ENCODE measurements around the gene COMT.
A peak's percentile ranks its signal among the peaks of the same experiment; 100 is the strongest.
"Not testable (repeated sequence)": the region's sequence is repeated elsewhere in the genome, so short reads cannot be mapped to it uniquely, and the experiment has no call there.

Gene COMT

DNA sequence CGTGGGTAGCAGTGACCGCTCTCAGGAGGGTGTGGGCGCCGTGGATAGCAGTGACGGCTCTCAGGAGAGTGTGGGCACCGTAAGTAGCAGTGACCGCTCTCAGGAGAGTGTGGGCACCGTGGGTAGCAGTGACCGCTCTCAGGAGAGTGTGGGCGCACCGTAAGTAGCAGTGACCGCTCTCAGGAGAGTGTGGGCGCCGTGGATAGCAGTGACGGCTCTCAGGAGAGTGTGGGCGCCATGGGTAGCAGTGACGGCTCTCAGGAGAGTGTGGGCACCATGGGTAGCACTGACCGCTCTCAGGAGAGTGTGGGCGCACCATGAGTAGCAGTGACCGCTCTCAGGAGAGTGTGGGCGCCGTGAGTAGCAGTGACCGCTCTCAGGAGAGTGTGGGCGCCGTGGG, 34.7 kb upstream of the COMT start:
- not testable (repeated sequence) for FAIRE-seq; DNase-seq (ENCODE audit: insufficient read length, low spot score)

- not testable (repeated sequence) for DNase-seq (ENCODE audit: insufficient read length, low spot score)
These were observed 33.7 kb upstream of the COMT start for GRCh38 chr22:19907902-19908301.

GRCh38 chr22:19909350-19910179, 32.0 kb upstream of the COMT start:
- FAIRE-seq (peak; percentile 94), DNase-seq (ENCODE audit: insufficient read length, low spot score) (peak; percentile 91)

More at GRCh38 chr22:19907902-19908301, 33.7 kb upstream of the COMT start:
- not testable (repeated sequence) for FAIRE-seq

DNA sequence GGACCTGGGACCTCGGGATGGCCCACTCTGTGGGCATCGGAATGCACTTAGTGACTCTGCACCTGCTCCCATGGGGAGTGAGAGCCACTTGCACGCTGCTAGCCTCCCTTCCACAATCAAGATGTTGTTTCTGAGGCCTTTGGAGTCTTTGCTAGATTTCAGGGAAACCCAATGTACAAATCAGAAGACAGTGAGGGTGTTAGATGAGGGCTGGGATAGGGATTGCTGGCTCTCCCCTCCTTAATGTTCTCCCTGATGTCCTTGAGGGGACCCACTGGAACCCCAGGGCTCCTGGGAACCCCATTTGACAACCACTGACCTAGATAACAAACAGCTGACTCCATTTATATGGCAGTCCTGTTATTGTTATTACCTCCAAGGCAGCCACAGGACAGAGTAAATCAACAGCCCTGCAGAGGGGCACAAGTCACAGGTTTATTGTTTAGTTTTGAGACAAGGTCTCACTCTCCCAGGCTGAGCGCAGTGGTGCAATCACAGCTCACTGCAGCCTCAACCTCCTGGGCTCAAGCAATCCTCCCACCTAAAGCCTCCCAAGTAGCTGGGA, 31.3 kb upstream of the COMT start:
- no peak for FAIRE-seq
- no peak for DNase-seq (ENCODE audit: insufficient read length, low spot score)

DNA sequence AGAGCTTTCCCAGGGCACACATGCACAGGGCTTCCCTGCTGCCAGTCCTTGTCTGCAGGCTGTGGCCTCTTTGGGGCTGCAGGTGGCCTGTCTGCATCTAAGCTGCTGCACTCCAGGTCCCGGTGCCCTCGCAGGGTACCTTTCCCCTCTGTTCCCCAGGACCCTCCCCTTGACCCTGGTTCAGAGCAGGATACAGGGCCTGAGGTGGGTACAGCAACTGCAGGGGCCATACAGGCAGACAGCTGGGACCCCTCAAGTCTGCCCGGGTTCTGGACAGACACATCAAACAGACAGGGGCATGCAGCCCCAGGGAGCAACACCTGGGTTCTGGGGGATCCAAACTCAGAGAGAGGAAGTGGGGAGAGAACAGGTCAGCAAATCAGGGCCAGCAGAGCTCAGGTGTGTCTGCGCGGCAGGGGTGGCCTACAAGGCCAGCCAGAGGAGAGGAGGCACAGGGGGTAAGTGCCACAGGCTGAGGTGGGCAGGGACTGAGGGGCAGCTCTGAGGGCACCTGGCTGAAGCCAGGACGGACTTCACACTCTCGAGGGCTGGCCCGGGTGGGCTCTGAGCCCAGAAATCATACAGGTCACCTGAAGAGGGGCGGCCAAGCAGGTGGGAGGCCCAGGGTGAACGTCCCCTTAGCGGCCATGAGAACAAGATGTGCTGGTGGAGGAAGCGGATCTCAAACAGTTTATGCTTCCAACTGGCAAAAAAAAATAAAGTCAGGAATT, 29.9 kb upstream of the COMT start:
- no peak for DNase-seq (ENCODE audit: insufficient read length, low spot score)
- FAIRE-seq: no peak

DNA sequence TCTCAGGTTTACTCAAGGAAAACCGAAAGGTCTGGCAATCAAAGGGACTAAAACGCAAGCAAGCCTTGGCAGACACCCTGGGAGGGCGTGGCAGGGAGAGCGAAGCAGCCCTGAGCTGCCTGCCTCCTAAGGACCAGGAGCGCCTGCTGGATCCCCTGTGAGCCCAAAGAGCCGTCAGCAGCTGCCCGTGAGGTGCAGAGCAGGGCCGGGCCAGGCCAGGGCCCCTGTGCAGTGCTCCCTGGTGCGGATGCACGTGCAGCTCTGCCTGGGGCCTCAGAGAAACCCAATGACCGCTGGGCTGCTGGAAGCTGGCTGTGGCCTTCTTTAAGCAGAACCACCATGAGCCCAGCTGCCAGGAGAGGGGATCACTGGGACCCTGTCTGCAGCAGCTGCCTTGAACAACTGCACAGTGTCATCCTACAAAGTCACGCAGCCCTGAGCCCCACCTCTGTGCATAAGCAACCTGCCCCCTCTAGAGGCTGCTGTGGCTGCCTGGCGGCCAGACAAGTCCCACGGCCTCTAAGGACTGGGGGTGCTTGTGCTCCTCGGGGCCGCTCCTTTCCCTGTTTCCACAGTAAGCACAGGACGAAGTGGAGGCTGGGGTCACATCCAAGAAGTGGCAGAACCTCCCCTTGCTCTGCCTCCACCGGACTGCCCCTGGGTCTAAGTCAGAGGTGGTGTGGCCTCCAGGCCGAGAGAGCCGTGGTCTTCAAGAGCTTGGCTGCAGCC, 29.1 kb upstream of the COMT start:
- FAIRE-seq (no peak), DNase-seq (ENCODE audit: insufficient read length, low spot score) (no peak)

DNA sequence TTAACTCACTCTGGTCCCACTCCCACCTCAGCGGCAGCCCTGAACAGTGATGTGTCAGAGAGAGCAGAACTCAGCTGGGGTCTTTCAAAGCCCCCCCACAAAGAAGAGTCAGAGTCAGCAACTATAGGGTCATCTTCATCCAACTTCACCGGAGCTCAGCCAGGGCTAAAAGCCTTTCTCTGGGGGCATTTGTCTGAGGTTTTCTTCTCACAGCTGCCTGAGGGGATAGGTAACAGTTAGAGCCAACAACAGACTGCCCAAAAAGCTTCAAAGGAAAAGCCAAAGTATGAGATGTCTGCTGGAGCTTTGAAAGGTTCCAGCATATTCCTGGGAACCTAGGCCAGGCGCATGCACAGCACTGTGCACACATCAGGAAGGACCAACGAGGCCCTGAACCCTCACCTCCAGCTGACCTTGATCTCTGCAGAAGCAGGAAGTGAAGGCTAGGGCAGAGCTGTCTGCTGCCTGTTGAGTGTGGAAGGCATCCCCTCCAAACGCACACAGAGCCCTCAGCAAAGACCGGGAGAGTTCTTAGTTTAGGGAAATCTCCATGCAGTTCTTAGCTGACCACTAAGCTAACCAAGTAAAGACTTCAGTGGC, 28.1 kb upstream of the COMT start:
- DNase-seq (ENCODE audit: insufficient read length, low spot score) (no peak), FAIRE-seq (no peak)

DNA sequence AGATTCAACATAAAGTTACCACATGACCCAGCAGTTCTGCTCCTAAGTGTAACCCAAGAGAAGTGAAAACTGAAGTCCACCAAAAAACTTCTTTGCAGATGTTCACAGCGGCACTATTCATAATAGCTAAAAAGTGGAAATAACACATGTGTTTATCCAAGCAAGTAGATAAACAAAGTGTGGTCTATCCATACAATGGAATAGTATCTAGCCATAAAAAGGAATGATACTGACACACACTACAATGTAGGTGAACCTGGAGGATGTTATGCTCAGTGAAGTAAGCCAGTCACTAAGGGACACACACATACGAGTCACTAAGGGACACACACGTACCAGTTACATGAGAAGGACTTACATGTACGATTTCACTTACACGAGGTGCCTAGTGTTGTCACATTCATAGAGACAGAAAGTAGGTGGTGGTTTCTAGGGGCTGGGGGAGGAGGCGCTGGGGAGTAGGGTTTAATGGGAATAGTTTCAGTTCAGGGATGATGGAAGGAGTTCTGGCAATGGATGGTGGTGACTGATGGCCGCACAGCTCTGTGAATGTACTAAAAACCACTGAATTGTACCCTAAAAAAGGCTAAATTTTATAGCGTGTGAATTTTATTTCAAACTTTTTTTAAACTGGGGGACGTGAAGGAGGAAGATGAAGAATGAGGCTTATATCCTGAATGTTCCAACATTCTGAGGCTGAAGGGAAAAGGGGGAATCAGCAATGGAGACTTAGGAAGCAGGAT, 27.2 kb upstream of the COMT start:
- DNase-seq (ENCODE audit: insufficient read length, low spot score): no peak
- FAIRE-seq: no peak

- FAIRE-seq (no peak), DNase-seq (ENCODE audit: insufficient read length, low spot score) (no peak)
These were observed 26.2 kb upstream of the COMT start for GRCh38 chr22:19915287-19915954.

- DNase-seq (ENCODE audit: insufficient read length, low spot score): no peak
- FAIRE-seq: no peak
These were observed 25.6 kb upstream of the COMT start for GRCh38 chr22:19916006-19916405.

GRCh38 chr22:19916941-19917340, 24.6 kb upstream of the COMT start:
- DNase-seq (ENCODE audit: insufficient read length, low spot score) (no peak), FAIRE-seq (no peak)

DNA sequence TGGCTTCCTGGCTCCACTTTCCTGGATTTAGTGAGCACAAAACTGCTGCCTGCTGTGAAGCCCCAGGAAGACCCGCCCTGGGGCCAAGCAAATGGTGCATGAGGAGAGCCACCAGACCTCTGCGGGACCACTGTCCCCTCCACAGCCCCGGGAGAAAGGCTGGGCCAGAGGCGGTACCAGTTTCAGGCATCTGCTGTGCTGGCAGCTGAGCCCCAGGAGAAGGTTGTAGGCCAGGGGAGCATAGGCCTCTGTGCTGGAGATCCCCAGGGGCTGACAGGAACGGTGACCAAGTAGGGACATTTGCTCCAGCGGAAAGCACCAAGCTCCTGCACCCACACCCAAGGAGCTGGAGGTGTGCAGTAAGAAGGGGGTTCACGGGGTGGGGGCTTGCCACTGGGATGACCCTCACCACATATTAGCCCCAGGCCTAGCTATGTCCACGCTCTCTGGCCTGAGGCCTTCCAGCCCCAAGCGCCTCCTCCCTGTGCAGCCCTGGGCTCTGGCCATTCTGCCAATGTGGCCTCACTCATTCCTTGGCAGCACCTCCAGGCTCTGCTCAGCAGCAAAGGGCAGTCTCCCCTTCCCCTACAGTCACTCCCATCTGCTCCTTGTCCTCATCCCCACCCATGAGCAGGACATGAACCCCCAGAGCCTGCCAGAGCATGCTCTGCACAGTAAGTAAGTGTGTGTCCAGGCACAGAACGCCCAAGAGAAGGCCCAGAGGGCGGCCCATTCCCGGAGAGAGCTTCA, 24.0 kb upstream of the COMT start:
- FAIRE-seq: no peak

GRCh38 chr22:19918332-19919106, 23.1 kb upstream of the COMT start:
- FAIRE-seq (no peak), DNase-seq (ENCODE audit: insufficient read length, low spot score) (no peak)

More for the DNA sequence above, 24.0 kb upstream of the COMT start:
- no peak for DNase-seq (ENCODE audit: insufficient read length, low spot score)

- FAIRE-seq: no peak
These were observed 21.7 kb upstream of the COMT start for GRCh38 chr22:19919701-19920363.

GRCh38 chr22:19921544-19922081, 20.0 kb upstream of the COMT start:
- FAIRE-seq: no peak
- DNase-seq (ENCODE audit: insufficient read length, low spot score): no peak

More at GRCh38 chr22:19919701-19920363, 21.7 kb upstream of the COMT start:
- DNase-seq (ENCODE audit: insufficient read length, low spot score): no peak

GRCh38 chr22:19923914-19924513, 17.6 kb upstream of the COMT start:
- no peak for DNase-seq (ENCODE audit: insufficient read length, low spot score)
- FAIRE-seq: no peak

GRCh38 chr22:19926028-19926427, 15.5 kb upstream of the COMT start:
- FAIRE-seq; DNase-seq (ENCODE audit: insufficient read length, low spot score): not testable (repeated sequence)
